MV-4-11 (cell line): ENCODE data around the gene MAB21L1.
A peak's percentile ranks its signal among the peaks of the same experiment; 100 is the strongest.

Source experiments
- DNase-seq: peaks from one replicate; lab custom pipeline; 2025; lab: John Stamatoyannopoulos, UW

Gene MAB21L1

GRCh38 chr13:35475960-35476943 is at the start of gene MAB21L1:
Gene MAB21L1, minus strand, starts transcription at chr13:35476689. Its CDS starts 551 bp downstream, at chr13:35476138.
- DNase-seq: peak; percentile 59

GRCh38 chr13:35524171-35524570 is 47.7 kb upstream of the MAB21L1 start:
- no peak for DNase-seq

DNA sequence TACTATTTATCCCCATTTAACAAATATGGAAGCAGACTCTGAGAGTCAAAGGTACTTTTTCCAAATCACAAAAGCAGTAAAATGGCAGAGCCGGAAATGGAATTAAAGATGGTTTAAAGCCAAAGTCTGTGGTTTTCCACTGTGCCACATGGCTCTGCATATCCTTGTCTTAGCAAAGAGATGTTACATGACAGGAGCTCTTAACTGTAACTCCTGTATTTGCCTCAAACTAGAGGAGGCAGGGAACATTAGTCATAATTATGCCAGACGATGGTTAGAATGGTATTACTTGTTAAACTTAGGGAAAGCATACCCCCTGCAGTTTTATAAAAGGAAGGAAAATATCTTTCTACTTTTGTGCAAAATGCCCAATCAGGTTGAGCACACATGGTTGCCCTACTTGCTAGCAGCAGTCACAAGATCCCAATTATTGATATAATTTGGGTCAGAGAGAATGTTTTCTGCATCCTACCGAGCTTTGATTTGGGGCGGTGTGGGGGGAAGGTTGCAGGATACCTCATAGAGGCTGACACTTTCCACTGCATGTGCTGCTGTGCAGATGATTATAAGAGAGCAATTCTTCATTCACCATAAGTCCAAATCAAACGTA is 42.0 kb upstream of the MAB21L1 start:
- peak; percentile 64 for DNase-seq

DNA sequence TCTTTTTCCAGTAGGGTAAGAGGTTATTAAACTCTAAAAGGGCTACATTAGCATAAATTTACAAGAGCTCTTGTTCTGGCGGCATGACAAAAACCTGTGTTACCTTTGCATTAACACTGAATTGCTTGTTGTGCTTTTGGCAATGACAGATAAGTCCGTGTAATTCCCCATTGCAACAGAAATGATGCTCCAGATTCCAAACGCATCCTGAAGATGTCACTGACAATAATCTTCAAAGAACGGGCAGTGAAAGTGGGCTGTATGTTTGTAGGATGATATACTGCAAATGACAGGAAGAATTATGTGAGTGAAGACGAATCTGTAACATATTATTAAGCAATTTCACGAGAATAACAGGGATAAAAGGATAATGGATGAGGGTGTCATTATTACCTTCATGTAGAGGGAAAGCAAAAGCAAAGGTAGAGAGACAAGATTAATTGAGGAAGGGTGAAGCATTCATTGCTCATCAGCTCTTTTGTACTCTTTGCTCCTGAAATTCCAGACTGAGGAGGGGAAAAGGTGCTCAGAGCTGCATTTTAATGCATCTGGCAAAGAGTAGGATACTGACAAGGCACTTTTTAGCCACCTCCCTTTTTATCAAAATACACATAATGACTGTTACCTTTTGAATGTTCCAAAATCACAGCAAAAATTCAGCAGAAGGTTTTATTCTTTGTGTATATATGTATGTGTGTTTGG is 38.5 kb upstream of the MAB21L1 start:
- no peak for DNase-seq

DNA sequence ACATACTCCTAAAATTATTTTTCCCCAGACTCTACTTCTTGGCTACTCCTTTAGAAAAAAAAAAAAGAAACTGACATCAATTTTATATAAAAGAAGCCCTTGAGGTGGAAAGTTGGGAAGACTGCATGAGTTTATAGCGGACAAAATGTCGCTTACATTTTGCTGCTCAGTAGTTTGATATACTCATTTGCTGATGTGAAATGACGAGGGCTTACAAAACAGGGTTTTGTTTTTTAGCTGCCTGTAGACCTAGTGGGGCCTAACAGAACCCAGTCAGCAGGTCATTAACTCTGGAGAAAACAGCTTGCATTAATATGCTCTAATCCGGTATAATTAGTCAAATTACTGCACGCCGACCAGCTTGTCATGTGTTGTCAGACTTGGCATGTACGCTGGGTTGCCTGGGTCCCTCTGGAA is 37.6 kb upstream of the MAB21L1 start:
- no peak for DNase-seq

- DNase-seq: peak; percentile 97
These were observed 35.9 kb upstream of the MAB21L1 start for GRCh38 chr13:35512271-35512920.

- no peak for DNase-seq
These were observed 26.0 kb upstream of the MAB21L1 start for GRCh38 chr13:35502456-35502855.

DNA sequence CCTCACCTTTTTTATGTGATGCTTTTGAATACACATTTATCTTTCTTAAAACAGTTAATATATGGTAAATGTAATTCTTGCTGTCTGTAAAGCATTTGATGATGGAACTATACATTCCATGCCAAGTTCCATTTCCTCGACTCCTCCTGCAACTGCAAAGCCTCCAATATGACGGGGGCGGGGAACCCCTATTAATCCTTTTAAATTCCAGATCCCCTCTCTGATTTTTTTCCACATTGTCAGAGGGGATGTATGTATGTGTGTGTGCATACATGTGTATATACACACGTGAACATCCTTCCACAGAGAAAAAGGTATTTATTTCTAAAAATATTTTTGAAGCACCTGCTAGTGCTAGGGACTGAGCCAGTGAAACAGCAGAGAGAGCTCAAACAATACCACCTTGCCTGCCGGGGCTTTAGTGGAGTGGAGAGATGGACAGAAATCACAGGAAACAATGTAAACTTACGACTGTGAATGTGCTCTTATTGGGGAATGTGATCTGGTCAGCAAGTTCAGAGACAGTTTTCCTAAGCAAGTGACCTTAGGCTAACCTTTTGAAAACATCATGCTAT is 25.3 kb upstream of the MAB21L1 start:
- DNase-seq: no peak

DNA sequence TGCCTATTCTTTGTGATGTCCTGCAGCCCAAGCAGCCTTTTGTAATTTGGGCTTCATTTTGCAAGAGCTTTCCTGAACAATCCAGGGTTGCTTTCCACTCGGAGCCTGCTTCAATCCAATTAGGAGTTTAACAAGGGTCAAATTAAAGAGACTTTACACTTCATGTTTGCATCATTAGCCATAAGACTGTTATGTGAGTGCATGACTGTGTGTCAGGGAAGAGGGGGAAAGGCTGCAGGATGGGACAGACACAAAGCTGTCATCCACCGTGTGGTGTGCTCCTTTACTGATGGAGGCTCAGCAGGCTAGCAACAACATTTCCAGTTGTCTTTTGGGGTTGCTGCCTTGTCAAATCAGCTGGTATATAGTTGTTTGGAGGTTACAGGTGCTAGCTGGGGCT is 23.7 kb upstream of the MAB21L1 start:
- DNase-seq: no peak

DNA sequence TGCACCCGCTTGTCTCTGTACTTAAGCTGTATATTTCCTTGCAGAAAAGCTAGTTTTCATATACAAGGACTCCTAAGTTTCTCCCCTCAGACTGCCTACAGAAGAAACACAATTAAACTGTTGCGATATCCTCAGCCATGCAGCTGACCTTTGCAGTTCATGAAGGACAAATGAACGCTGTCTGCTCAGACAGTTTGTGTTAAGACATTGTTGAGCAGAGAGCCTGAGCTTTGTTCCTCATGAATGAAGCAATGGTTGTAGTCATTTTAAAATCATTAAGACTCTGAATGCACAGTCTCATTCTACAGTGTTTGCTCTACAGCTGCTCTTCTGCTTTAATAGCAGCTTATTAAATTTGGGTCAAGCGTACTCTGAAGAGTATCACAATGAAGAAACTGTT is 23.2 kb upstream of the MAB21L1 start:
- DNase-seq: no peak

- DNase-seq: no peak
These were observed 22.7 kb upstream of the MAB21L1 start for GRCh38 chr13:35499196-35499662.

DNA sequence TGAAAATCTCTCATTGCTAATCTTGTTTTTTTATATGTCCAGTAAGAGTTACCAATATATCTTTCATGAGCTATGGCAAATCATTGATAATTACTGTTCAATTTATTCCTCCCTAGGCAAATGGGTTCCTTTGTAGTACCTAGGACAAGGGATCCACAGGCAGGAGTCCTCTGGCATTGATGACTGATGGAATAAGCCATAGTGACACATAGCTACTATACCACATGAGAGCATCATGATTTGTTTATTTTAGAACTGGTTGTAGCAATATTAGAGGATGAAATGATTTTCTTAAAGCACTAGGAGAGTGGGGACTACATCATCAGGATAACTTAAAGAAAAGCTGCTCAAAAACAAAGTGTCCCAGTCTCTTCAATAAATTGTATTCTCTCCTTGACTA is 21.7 kb upstream of the MAB21L1 start:
- no peak for DNase-seq

DNA sequence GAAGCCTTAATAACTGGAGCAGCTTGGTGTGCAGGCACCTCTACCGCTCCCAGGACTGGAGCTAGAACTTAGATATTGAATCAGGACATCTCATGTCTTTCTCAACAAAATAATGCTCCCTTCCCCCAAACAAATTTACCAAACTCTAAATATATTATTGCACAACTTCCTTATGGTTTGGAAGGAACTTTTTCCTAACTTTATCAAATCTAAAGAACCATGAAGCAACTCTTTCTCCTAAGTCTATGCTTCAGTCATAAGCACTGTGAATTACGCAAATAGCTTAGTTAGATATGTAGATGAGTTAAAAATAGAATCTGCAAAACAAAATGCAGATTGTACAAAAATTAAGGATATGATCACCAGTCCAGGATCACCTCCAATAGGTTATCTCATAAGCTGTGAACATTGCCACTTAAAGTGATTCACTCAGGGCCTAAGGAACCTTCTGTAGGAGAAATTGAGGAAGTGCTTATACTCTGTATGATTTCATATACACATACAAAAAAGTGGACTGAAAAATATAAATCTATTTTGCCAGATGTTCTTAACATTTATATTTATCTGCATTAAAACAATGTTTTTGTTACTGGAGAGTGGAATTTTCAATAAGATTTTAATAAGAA is 20.4 kb upstream of the MAB21L1 start:
- DNase-seq: peak; percentile 86

DNA sequence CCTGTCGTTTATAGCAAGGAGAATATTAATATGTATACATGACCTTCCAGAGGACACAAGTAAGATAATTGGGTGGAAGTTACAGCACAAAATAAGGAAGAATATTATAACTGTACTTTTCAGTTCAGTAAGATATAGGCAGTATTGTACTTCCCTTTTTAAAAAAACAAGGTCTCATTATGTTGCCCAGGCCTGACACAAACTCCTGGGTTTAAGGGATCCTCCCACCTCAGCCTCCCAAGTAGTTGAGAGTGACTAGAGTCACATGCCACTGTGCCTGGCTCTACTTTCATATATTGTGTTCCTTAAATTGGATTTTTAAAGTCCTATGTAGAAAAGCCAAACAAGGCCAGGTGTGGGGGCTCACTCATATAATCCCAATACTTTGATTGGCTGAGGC is 19.5 kb upstream of the MAB21L1 start:
- peak; percentile 70 for DNase-seq

GRCh38 chr13:35489050-35489449 is 12.6 kb upstream of the MAB21L1 start:
- DNase-seq: no peak

- no peak for DNase-seq
These were observed 8.9 kb upstream of the MAB21L1 start for GRCh38 chr13:35485424-35485823.

GRCh38 chr13:35484384-35484783 is 7.9 kb upstream of the MAB21L1 start:
- no peak for DNase-seq

DNA sequence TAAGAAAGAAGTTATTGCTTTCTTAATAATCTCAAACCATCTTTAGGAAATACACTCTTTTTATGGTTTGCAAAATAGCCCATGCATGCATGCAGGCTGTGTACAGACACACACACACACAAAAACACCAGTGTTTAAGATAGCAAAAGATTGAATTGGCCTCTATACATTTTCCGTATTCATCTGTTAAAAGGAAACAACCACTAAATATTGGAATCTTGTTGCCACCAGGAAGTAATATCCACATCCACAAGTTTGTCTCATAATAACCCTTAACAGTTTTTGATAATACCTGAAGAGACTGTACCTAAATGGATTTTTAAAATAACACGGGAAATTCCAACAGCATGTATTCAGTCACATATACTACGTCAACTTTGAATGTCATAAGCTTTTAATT is 7.3 kb upstream of the MAB21L1 start:
- no peak for DNase-seq

DNA sequence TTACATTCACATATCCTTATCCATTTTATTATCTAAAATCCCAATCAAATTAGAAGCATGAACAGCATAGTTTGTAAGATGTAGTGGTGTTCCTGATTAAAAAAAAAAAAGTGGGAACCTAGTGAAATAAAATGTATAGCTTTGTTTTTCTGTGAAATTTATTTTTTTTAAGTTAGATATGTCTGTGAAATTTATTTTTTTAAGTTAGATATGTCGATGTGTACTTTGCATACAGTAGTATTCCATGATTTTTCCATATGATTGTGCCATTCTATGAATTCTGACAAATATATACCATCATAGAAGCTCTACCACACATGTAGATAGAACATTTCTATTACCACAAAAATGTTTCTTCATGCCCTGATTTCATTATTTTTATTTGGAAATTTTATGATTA is 6.0 kb upstream of the MAB21L1 start:
- no peak for DNase-seq

DNA sequence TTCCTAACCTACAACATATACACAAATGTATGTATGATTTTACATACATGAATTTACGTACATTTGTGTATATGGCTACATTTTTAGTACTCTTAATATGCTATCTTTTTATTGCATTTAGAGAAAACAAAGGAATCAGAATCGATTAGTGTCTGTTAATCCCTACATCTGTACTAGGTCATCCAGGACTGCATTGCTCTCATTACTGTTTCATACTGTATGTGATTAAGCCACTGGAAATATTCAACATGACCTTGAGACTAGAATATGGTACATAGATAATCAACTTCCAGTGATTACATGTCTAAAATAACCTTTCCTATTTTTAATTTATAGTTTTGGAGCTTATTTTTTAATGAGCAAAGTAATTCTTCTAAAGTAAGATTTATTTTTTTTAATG is 5.3 kb upstream of the MAB21L1 start:
- DNase-seq: no peak

DNA sequence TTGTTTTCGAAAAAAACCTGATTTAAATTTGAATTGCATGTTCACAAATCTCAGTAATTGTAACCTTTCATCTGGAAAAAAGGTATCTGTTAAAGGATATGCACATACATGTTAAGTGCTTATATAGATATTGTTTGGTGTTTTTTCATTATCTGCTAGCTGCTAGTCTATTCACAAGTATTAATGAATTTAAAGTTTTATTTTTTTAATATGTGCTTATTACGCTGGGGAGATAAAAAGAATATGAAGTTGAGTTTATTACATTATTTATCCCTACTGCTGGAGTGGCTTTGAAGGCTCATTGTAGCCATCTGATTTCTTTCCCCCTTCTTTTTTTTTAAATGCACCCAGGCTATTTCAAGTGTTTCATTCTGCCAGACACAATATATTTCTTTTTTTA is 3.9 kb upstream of the MAB21L1 start:
- DNase-seq: no peak
